ENCODE measurements around the gene EMILIN2.

DNA sequence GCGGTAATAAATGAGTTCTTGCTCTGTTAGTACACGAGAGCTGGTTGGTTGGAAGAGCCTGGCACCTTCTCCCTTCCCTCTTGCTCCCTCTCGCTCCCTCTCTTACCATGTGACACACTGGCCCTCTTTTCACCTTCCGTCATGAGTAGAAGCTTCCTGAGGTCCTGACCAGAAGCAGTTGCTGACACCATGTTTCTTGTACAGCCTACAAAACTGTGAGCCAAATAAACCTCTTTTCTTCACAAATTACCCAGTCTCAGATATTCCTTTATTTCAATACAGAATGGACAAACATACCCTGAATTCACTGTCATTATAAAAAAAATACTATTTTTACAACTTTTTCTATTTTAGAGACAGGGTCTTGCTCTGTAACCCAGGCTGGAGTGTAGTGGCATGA is 40.7 kb downstream of the EMILIN2 start:
- TF ChIP-seq POLR2A (IDR thresholded peaks at IDR 0.05; ENCODE audit: low read length), result no peak
- no peak for TF ChIP-seq GATA1 (IDR thresholded peaks at IDR 0.05; ENCODE audit: low read depth, low read length)
